GM12864 (cell line): Measurements from ENCODE around the gene RDH16.

Experiments
- DNase-seq: peaks from one replicate; pipeline ENCODE4 v3.0.0-alpha.2; 2011; ENCODE audit warnings: low read depth
- H3K4me3 ChIP-seq: 2 replicates; pipeline ENCODE4 v1.5.1; 2011; ENCODE audit warnings: mild to moderate bottlenecking, low read depth, low read length, control low read depth
- CTCF ChIP-seq: IDR thresholded peaks from 2 replicates; pipeline ENCODE4 v1.5.1; 2011; ENCODE audit warnings: low read depth, mild to moderate bottlenecking, moderate library complexity, low read length, control low read depth, inconsistent platforms; ENCODE audit errors: missing control alignments

Gene RDH16

DNA sequence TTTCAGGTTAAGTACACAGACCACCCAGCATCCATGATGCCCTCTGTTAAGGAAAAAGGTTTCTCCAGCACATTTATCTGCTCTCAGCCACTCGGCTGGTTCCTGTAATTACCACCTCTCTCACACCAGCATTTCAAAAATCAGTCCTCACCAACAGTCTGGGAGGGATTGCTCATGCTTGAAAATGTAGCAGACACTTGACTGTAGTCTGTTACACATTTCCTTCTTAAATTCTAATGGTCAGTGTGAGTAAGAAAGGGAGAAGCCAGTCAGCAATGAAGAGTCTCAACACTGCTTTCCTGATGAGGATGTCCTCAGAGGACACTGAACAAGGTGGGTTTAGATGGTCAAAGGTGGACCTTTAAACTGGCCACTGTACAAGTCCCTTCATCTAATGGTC, 43.0 kb upstream of the RDH16 start:
- no peak for DNase-seq
- no peak for TF ChIP-seq CTCF
- H3K4me3 ChIP-seq, result no peak overlapping the region

GRCh38 chr12:56999456-56999855, 42.0 kb upstream of the RDH16 start:
- H3K4me3 ChIP-seq, result no peak overlapping the region
- no peak for TF ChIP-seq CTCF

DNA sequence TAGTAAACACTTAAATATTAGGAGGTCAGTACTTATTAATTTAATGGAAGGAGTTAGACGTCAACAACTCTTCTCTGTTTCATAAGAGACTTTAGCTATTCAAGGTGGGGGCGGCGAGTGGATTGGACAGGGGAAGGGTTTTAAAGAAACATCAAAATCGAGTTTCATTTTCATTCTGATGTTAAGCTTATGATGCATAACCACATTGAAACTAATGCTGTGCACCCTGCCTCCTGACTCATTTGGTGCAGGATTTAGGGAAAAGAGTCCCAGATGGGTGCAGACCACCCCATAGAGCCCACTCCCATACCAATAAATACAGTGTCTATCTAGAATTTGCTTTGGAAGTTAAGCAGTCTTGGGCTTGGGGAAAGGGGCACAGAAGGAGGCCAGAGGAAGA, 41.6 kb upstream of the RDH16 start:
- no peak overlapping the region for H3K4me3 ChIP-seq
- TF ChIP-seq CTCF, result no peak
- no peak for DNase-seq

More at GRCh38 chr12:56999456-56999855, 42.0 kb upstream of the RDH16 start:
- DNase-seq, result no peak

DNA sequence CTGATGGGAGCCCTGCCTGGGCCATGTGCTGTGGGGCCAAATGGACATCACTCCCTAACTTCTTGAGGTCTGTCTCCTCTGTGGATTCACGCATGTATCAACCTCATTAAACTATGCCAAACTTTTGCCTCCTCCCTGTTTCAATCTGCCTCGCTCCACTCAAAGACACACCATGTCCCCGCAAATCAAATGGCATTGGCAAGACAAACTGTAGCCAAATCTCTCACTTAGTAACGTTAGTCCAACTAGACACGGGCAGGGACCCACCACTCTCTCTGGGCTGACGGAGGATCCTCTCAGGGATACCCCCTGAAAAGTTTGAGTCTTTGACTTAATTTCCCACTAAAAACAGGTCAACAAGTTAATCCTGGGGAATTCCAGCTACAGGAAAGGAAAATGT, 40.9 kb upstream of the RDH16 start:
- no peak for DNase-seq
- H3K4me3 ChIP-seq, result no peak overlapping the region
- no peak for TF ChIP-seq CTCF

DNA sequence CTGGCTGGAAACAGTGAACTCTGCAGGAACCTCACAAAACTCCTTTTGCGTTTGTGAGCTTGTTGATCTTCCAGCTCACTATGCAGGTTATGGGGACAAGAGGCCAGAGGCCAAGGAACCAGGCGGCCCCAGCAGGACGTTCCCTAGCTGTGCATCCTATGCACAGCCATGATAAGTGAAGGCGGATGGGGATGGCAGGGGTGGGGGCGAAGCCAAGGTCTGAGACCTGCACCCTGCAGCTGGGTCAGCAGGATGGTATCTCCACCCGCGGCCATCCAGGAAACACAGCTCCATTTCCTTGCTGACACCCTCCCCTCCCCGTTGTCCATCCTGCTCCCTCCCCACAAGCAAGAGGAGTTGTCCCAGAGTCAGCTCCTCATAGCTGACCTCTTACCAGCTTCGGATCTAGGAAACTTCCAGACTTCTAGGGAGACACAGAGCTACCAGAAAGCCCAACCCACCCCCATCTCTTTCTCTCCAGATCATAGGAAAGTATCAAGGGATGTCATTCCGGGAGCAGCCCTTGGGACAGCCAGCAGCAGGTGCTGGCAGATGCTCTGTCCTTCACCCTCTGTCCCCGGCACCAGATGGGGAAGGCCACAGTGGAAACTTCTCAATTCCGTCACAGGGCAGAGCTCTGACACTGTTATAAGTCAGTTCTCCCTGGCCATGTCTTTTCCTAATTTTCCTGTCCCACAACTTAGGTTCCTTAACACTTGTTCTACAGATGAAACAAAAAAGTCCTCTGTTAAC, 39.6 kb upstream of the RDH16 start:
- DNase-seq, result no peak
- TF ChIP-seq CTCF, result no peak
- H3K4me3 ChIP-seq, result no peak overlapping the region

- no peak for TF ChIP-seq CTCF
- H3K4me3 ChIP-seq, result no peak overlapping the region
- DNase-seq, result no peak
These were observed 38.6 kb upstream of the RDH16 start for GRCh38 chr12:56995930-56996496.

GRCh38 chr12:56995201-56995929, 38.0 kb upstream of the RDH16 start:
- TF ChIP-seq CTCF, result no peak
- no peak overlapping the region for H3K4me3 ChIP-seq
- DNase-seq, result no peak
